ENCODE measurements around the gene FAM114A1. TPM values are rescaled to one million over a fixed set of nuclear protein-coding genes. Genes with fewer than 3 reads are reported as not detected.

The FAM114A1 gene
- total and polyA plus RNA-seq, 2 of the 8 experiments (the other 6 are each of a cell fraction or from before 2014, with no cell fraction given) = 9.5 to 12.0 TPM

DNA sequence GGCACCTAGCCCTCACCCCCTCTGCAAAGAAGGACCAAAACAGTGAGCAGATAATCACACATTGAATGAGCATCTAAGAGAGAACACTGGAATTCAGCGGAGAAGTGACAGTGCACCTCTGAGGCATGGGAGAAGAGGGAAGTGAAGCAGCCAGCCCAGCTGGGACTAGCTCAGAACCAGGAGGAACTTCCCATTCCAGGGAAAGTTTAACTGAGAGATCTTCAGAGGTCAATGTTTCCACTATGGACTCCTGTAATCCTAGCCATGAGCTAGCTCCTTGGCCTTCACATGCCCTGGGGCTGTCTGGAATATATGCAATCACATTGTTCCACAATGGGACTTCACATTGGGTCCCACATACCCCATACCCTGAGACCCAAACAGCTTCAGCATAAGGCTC, 35.4 kb upstream of the FAM114A1 start (continued):
- no peak for TF ChIP-seq TAF1 (IDR thresholded peaks at IDR 0.05; ENCODE audit: low read depth, low read length)
- no peak for TF ChIP-seq SIN3A (conservative IDR thresholded peaks at IDR 0.05 in 1 of 2, IDR thresholded peaks at IDR 0.05 in 1 of 2; ENCODE audit: low read depth in 1 of 2, low read length in 2 of 2)
- no peak for TF ChIP-seq RXRA (IDR thresholded peaks at IDR 0.05; ENCODE audit: insufficient read depth, low read depth, low read length)
- no peak for TF ChIP-seq RBBP5 (IDR thresholded peaks at IDR 0.05; ENCODE audit: borderline replicate concordance, low read depth, low read length)
- TF ChIP-seq KDM4A (IDR thresholded peaks at IDR 0.05; ENCODE audit: low read depth, low read length, severe bottlenecking) = no peak
- no peak for TF ChIP-seq CEBPB (IDR thresholded peaks at IDR 0.05; ENCODE audit: low read depth, low read length)
- no peak for TF ChIP-seq CHD7 (IDR thresholded peaks at IDR 0.05; ENCODE audit: insufficient replicate concordance, low read length)

Data from H1 (cell line).